Stimulated activated CD8-positive, alpha-beta memory T cell treated with anti-CD3 and anti-CD28 coated beads, Interleukin-15, amount 100 ng/mL, for 48 hours (primary cell): ENCODE data around the gene MGST2.
A peak's percentile ranks its signal among the peaks of the same experiment; 100 is the strongest.

Experiments
- DNase-seq, 2 donors: peaks; one replicate each; pipeline ENCODE4 v3.0.0-alpha.2; 2020; ENCODE audit warnings: low read depth in 2 of 2

MGST2 gene

DNA sequence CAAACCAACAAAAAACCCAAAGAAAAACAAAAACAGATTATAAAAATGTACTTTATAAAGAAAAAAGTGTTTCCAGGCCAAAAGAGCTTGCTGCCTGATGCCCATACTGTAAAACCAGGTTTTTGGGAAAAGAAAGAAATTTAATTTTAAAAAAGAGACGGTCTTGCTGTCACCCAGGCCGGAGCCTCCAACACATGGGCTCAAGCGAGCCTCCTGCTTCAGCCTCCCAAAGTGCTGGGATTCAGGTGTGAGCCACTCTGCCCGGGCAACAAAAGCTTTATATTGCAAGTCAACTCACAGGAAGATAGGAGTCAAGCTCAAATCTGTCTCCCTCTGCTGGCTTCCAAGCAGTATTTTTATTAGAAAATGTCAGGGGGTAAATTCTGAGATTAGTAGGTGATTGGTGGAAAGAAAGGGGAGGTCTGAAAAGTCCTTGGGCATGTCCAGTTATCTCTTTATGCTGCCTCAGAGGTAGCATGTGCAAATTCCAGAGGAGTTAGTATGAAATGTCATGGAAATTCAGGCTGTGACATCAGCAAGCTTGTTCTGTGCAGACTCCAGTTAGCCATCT is 39.4 kb downstream of the MGST2 start:
- no peak for DNase-seq

GRCh38 chr4:139709660-139710059 is 44.0 kb downstream of the MGST2 start:
- DNase-seq, result no peak

DNA sequence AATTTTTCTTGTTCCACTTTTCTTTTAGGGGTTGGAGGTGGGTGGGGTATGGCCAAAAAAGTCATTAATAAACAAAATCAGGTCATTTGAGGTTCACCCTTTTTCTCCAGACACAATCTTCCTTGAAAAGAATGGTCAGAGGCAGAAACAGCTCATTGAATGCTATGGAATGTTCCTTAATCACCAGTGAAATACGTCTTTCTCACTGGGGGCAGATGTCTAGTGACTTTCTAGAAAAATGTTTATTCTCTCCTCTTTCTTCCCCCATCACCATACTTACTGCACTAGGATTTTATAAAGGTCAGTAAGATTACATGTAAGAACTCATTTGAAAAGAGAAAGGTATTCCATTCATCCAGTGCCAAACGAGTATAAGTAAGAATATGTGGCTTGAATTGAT is 44.5 kb downstream of the MGST2 start:
- no peak for DNase-seq

DNA sequence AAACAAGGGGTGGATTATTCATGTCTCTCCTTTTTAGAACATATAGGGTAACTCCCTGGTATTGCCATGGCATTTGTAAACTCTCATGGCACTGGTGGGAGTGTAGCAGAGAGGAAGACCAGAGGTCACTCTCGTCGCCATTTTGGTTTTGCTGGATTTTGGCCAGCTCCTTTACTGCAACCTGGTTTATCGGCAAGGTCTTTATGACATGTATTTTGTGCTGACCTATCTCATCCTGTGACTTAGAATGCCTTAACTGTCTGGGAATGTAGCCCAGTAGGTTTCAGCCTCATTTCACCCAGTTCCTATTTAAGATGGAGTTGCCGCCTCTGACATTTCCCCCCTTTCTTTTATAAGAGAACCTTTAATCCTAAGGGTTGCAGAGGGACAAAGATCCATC is 45.8 kb downstream of the MGST2 start:
- DNase-seq, result no peak

DNA sequence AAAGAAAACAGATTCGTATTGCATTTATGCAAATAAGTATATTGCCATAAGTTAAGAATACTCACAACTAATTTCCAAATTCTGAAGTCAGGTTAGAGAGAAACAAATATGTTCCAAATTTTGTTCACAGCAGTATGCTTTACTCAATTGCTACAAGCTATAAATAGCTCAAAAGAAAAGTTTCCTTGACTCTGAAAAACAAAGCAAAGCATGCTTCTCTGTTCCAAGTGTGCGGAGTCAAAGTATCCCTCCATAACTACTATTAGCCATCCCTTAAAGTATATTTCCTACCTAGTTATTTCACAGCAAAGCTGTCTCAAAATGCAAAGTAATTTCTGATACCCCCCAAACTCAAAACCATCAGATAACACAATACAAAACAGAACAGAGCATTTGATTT is 47.3 kb downstream of the MGST2 start:
- no peak for DNase-seq

- DNase-seq, result no peak
Observed at GRCh38 chr4:139715746-139716391, 50.2 kb downstream of the MGST2 start.

GRCh38 chr4:139718358-139718757 is 52.7 kb downstream of the MGST2 start:
- no peak for DNase-seq

DNA sequence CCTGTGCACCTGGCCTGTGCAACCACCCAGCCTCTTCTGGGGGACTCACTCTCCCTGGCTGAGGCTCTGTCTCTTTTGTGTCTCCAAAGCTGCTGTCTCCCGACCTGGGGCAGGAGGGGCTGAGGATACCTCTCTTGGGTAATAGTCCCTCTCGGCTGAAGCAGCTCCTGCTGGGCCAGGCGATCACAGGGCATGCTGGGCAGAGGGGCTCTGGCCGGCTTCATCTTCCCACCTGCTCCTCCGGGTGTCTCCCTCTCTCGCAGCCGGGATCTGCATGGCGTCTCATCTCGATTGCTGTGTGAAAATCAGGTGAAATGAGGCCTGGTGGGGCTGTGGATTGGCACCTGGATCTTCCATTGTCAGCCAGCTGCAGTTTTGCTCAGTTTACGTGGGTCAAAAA is 53.2 kb downstream of the MGST2 start:
- no peak for DNase-seq

DNA sequence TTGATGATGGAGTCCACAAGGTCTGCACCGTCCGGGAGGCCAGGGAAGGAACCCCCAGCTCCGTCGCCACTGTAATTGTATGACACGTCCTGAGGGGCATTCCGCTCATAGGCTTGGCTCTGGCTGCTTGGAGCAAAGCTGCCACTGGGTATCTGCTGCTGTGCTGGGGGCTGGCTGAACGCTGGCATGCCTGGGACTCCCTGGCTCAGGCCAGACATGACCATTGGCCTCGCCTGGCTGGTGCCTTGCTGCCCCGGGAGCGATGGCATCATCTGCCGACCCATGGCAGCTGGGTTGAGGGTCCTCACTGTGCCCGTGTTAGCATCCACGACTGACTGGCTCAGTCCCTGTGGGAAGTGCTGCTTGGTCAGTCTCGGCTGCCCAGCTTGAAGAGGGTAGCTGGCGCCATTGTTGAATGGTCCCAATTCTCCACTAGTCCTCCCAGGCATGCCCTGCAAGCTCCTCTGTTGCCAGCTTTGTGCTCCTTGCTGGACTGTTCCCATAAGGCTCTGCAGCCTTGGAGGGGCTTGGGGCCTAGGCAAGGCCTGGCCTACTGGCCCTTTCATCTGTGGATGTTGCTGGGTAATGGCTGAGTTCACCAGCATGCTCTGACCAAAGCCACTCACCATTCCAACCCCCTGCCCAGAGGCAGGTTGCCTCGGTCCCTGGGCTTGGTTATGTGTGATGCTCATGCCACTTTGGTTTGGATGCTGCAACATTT is 53.9 kb downstream of the MGST2 start:
- DNase-seq, result no peak

- DNase-seq, result no peak
Observed at GRCh38 chr4:139720806-139721205, 55.2 kb downstream of the MGST2 start.

DNA sequence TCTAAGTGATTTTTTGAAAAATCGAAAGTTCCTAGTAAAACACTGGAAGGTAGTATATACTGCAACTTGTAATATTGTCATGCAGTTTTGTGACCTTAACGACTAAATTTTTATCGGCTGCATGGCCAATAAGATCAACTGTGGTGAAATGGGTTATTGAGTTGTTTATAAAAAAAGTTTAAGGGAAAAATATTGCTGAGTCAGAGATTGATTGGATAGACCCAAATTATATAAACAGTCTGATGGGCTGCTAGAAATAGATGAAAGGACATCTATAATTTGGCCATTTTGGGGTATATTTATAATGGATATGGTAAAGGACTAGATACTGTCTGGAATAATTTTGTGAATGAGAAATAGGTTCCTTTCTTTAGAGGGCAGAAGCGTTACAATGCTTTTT is 56.2 kb downstream of the MGST2 start:
- no peak for DNase-seq

DNA sequence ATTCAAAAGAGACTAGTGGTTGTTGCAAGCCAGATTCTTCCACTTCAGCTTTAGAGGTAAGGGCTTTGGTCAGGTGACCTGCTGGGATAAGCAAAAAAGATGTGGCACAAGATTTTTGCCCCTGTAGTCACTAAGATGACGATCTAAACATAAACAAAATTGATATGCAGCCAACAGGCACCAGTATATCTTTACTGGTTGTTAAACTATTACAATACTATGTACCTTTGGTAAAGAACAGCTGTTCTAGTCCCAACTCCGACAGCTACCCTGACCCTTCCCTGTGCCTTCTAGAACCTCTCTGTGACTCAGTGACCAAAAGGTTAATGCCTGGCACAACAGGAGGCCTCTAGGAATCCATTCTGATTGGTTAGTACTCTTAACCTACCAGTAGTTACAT is 59.6 kb downstream of the MGST2 start:
- DNase-seq, result no peak

GRCh38 chr4:139726615-139727014 is 61.0 kb downstream of the MGST2 start:
- DNase-seq, result no peak

DNA sequence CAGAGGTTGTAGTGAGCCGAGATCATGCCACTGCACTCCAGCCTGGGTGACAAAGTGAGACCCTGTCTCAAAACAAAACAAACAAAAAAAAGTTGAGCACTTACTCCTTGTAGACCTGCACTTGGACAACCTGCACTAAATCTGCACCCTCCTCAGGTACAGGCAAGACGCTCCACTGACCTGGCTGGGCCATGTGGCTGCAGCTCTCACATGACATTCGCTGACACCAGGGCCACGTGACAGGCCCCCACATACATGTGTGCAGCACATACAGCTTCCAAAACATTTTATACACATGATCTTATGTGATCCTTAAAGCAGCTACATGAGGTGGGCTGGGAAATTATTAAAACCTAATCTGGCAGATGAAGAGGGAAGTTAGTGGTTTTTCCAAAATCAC is 62.5 kb downstream of the MGST2 start:
- no peak for DNase-seq

DNA sequence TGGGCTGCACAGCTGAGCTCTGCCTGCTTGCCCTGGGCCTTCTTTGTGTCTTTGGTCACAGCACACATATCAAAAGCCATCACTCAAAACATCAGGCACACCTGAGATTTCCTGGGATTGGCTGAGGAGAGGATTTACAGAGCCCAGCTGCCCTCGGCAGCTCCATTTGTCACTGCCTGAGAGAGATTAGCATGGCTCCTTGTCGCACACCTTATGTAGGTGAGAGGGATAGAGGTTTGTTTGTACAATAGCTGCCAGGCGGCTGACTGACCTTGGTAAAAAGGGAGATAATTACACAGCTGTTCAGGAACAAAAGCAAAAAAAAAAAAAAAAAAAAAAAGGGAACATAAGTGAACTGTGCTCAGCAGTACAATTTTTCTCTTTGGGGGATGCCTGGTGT is 63.2 kb downstream of the MGST2 start:
- DNase-seq, result no peak

GRCh38 chr4:139732991-139733570 is 67.5 kb downstream of the MGST2 start:
- no peak for DNase-seq

GRCh38 chr4:139734201-139734874 is 68.7 kb downstream of the MGST2 start:
- no peak for DNase-seq

DNA sequence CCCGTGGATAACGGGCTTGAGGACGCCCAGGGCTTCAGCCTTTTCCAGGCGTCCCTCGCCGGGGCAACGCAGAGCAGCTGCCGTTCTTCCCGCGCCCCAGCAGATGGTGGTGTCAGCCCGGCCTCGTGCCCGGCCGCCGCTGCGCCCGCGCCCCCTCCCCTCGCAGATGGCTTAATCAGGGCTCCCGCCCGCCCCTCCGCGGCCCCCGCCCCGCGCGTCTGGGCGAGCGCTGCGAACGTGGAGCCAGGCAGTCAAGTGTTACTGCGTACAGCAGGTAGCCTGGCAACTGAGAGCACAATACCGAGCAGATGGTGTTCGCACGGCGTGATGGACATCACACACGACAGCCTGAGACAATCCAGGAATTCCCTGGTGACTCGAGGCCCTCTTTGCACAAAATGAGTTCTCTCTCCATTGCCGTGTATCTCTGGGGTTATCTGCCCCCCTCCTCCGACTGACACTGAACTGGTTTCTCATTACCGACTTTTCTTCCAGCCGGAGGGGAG is 69.3 kb downstream of the MGST2 start:
- DNase-seq, result peak; percentile 22 to 38

- DNase-seq, result no peak
Observed at GRCh38 chr4:139735381-139736273, 70.0 kb downstream of the MGST2 start.

- DNase-seq, result no peak
Observed at GRCh38 chr4:139736274-139736660, 70.6 kb downstream of the MGST2 start.

GRCh38 chr4:139736661-139737060 is 71.0 kb downstream of the MGST2 start:
- no peak for DNase-seq
